ENCODE data around the gene TMED4. TPM values are rescaled to one million over a fixed set of nuclear protein-coding genes. Genes with fewer than 3 reads are reported as not detected.

Gene TMED4
- total and polyA plus RNA-seq, 2 of the 13 experiments (the other 11 are each of a cell fraction or from before 2014, with no cell fraction given), result 81.4 to 109 TPM

DNA sequence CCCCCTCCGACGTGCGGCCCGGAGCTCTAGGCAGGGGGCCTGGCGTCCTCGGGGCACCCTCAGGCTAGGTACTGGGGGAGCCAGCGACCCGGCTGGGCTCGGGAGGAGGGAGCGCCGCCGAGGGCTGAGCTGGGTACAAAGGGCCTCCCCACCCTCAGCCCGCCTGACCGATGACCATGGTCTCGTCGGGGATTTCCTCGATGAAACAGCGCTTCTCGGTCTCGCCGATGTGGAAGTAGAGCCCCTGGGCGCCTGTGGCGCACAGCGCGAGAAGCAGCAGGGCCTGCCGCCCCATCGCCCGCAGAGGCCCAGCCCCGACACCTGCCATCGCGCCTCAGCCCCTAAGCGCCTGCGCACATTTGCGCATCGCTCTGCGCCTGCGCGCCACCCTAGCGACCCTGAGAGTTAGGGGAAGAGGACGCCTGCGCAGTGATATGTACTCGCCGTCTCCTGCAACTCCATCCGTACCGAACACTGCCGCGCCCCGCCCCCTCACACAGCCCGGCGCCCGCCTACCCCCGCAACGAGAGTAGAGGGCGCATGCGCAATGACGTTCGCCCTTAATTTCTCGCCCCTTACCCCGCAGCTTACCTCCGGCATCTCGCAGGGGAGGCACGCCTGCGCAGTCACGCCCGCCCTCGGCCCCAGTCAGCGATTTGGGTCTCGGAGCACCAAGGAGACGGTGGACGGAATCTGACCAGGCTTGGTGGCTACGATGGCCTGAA is at the start of gene TMED4 (continued):
- TF ChIP-seq ARID3A (IDR thresholded peaks at IDR 0.05; ENCODE audit: low read depth, low read length) (no peak), ZBTB4 (CRISPR knock-in tag; IDR thresholded peaks at IDR 0.05; ENCODE audit: borderline replicate concordance) (no peak), YEATS2 (CRISPR knock-in tag; IDR thresholded peaks at IDR 0.05; ENCODE audit: borderline replicate concordance) (peak; percentile 63; the same call in 1 of the 2 replicates), ZFP36L1 (CRISPR knock-in tag; IDR thresholded peaks at IDR 0.05) (0 out of 2 replicates have a peak, but pooled peaks have one; percentile 35), CEBPG (CRISPR knock-in tag; IDR thresholded peaks at IDR 0.05) (peak; percentile 9; the same call in 1 of the 2 replicates), TFDP2 (CRISPR knock-in tag; IDR thresholded peaks at IDR 0.05) (peak; percentile 49), CCAR2 (optimal IDR thresholded peaks at IDR 0.05; ENCODE audit: low read depth, low read length) (no peak), ZNF510 (CRISPR knock-in tag; IDR thresholded peaks at IDR 0.05; ENCODE audit: low read depth) (peak; percentile 17; the same call in 1 of the 2 replicates), ZIK1 (CRISPR knock-in tag; IDR thresholded peaks at IDR 0.05; ENCODE audit: borderline replicate concordance, low read depth) (peak; percentile 52; the same call in 1 of the 2 replicates), SRSF9 (IDR thresholded peaks at IDR 0.05; ENCODE audit: borderline replicate concordance, insufficient read depth, low read depth, low read length, poor library complexity, severe bottlenecking) (no peak), AHR (CRISPR knock-in tag; IDR thresholded peaks at IDR 0.05) (no peak), KLF9 (CRISPR knock-in tag; IDR thresholded peaks at IDR 0.05; ENCODE audit: low read depth) (0 out of 2 replicates have a peak, but pooled peaks have one; percentile 43), KLF11 (CRISPR knock-in tag; IDR thresholded peaks at IDR 0.05) (no peak), ATM (IDR thresholded peaks at IDR 0.05; ENCODE audit: borderline replicate concordance) (no peak), ZNF343 (CRISPR knock-in tag; IDR thresholded peaks at IDR 0.05) (no peak), SMAD9 (CRISPR knock-in tag; IDR thresholded peaks at IDR 0.05) (no peak), TFAP4 (IDR thresholded peaks at IDR 0.05; ENCODE audit: borderline replicate concordance, low read depth) (no peak; the same call in 1 of the 2 replicates), ZNF713 (CRISPR knock-in tag; IDR thresholded peaks at IDR 0.05) (no peak)
